Activated T-helper 2 cell treated with anti-CD3 and anti-CD28 coated beads, Interferon-gamma antibody, Interleukin-2, Interleukin-4, amounts not matched to agents 10 μg/mL and 5 μg/mL and 100 μg/mL, durations not matched to agents 14 hours and 24 hours and 36 hours (primary cell): ENCODE measurements around the gene SLC35A2. TPM values are rescaled to one million over a fixed set of nuclear protein-coding genes. Genes with fewer than 3 reads are reported as not detected.
"Not testable (repeated sequence)": the region's sequence is repeated elsewhere in the genome, so short reads cannot be mapped to it uniquely, and the experiment has no call there.

Experiments used
- DNase-seq: peaks from one replicate; pipeline ENCODE4 v3.0.0; 2021; ENCODE audit warnings: low spot score
- H3K27ac Mint-ChIP-seq: one replicate; pipeline ENCODE4 v1.8.0; 2021; ENCODE audit warnings: mixed read lengths
- H3K27me3 Mint-ChIP-seq: one replicate; pipeline ENCODE4 v1.8.0; 2021; ENCODE audit warnings: low read depth, mixed read lengths
- H3K36me3 Mint-ChIP-seq: one replicate; pipeline ENCODE4 v1.8.0; 2021; ENCODE audit warnings: low read depth, mixed read lengths
- H3K4me1 Mint-ChIP-seq: one replicate; pipeline ENCODE4 v1.8.0; 2021; ENCODE audit warnings: low read depth, mixed read lengths
- H3K4me3 Mint-ChIP-seq: one replicate; pipeline ENCODE4 v1.8.0; 2021; ENCODE audit warnings: low read depth, mild to moderate bottlenecking, moderate library complexity, mixed read lengths
- H3K9me3 Mint-ChIP-seq: one replicate; pipeline ENCODE4 v1.8.0; 2021; ENCODE audit warnings: mixed read lengths
- intact Hi-C: fragments of 100-400 bp; cut with micrococcal nuclease; formaldehyde crosslinking; loops from one replicate; pipeline ENCODE4 v1.15.1; 2023
- total RNA-seq: library from RNA; stranded (reverse); gene quantifications from 2 replicates; pipeline ENCODE4 v1.2.3, GENCODE V29; 2022

The SLC35A2 gene
- total RNA-seq, 1 donor from 2014 or later, result 21.9 TPM

DNA sequence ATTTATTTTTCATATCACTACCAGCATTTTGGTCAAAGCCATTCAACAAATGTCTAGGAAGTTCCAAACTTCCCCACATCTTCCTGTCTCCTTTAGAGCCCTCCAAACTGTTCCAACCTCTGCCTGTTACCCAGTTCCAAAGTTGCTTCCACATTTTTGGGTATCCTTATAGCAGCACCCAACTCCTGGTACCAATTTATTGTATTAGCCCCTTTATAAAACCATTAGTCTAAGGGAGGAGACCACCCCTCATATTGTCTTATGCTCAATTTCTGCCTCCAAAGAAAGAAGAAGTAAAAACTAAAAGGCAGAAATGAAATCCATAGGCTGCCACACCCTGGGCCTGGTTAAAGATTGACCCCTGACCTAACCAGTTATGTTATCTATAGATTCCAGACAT is 58.0 kb downstream of the SLC35A2 start:
- intact Hi-C loops, H3K4me3 Mint-ChIP-seq, DNase-seq, H3K36me3 Mint-ChIP-seq, H3K9me3 Mint-ChIP-seq, H3K27ac Mint-ChIP-seq: not testable (repeated sequence)
- Mint-ChIP-seq H3K27me3 (peaks cover 17% of the 10 kb centered on the region), H3K4me1 (peaks cover 11% of the 10 kb centered on the region)

Other genes starting within 250 kb of the SLC35A2 start
- 117 and 120 TPM in 2 replicates for gene WAS, start 227.8 kb downstream of the SLC35A2 start, total RNA-seq
- 28.8 and 29.6 TPM in 2 replicates for gene SUV39H1, start 214.9 kb downstream of the SLC35A2 start, total RNA-seq
- not detected in 2 replicates for gene GLOD5, start 149.9 kb downstream of the SLC35A2 start, total RNA-seq
- not detected in 2 replicates for gene GATA1, start 125.1 kb downstream of the SLC35A2 start, total RNA-seq
- gene HDAC6, start 109.6 kb downstream of the SLC35A2 start, total RNA-seq, result 73.9 and 77.7 TPM in 2 replicates
- not detected in 2 replicates for gene ERAS, start 85.1 kb downstream of the SLC35A2 start, total RNA-seq
- gene PCSK1N, start 76.0 kb downstream of the SLC35A2 start, total RNA-seq, result 0.18 and 0.23 TPM in 2 replicates
- gene TIMM17B, start 13.9 kb downstream of the SLC35A2 start, total RNA-seq, result 66.2 and 71.6 TPM in 2 replicates
- 97.3 and 103 TPM in 2 replicates for gene PQBP1, start 13.7 kb downstream of the SLC35A2 start, total RNA-seq
- 313 and 315 TPM in 2 replicates for gene PIM2, start 7.4 kb upstream of the SLC35A2 start, total RNA-seq
- gene OTUD5, start 46.0 kb upstream of the SLC35A2 start, total RNA-seq, result 73.9 and 77.9 TPM in 2 replicates
- 2.9 and 3.3 TPM in 2 replicates for gene KCND1, start 60.2 kb upstream of the SLC35A2 start, total RNA-seq
- 86.5 and 93.1 TPM in 2 replicates for gene GRIPAP1, start 90.6 kb upstream of the SLC35A2 start, total RNA-seq
- gene TFE3, start 131.7 kb upstream of the SLC35A2 start, total RNA-seq, result 28.4 and 28.5 TPM in 2 replicates
- 4.6 and 6.6 TPM in 2 replicates for gene CCDC120, start 147.4 kb upstream of the SLC35A2 start, total RNA-seq
- 14.2 and 14.4 TPM in 2 replicates for gene PRAF2, start 162.4 kb upstream of the SLC35A2 start, total RNA-seq
- gene WDR45, start 168.2 kb upstream of the SLC35A2 start, total RNA-seq, result 37.9 and 43.5 TPM in 2 replicates
- 25.8 and 26.3 TPM in 2 replicates for gene GPKOW, start 212.1 kb upstream of the SLC35A2 start, total RNA-seq